HepG2 (cell line): ENCODE data around the gene FAM222B. TPM values are rescaled to one million over a fixed set of nuclear protein-coding genes. Genes with fewer than 3 reads are reported as not detected.

Source experiments
- GABPB1 ChIP-seq: IDR thresholded peaks from 2 replicates; pipeline ENCODE4 v1.6.1; 2016; ENCODE audit warnings: mild to moderate bottlenecking, missing genetic modification reagents, moderate library complexity, missing compliant biosample characterization
- JARID2 ChIP-seq: sonication (generic); formaldehyde crosslinking; IDR thresholded peaks from 2 replicates; pipeline ENCODE4 v1.8.1; 2023; ENCODE audit warnings: missing genetic modification reagents, inconsistent platforms; ENCODE audit not compliant: insufficient replicate concordance
- KDM4B ChIP-seq: sonication (generic); formaldehyde crosslinking; IDR thresholded peaks from 2 replicates; pipeline ENCODE4 v1.4.0; 2020; ENCODE audit warnings: missing genetic modification reagents
- MAZ ChIP-seq, 2 experiments: sonication (generic) in 1 of 2; formaldehyde crosslinking in 1 of 2; IDR thresholded peaks; 2 replicates each; pipeline versions ENCODE4 v1.5.0 to v1.6.1; 2012 to 2020; ENCODE audit warnings: low read depth in 2 of 2, mild to moderate bottlenecking in 2 of 2, borderline replicate concordance in 1 of 2, improper control_type of control experiment in 1 of 2, low read length in 1 of 2, missing genetic modification reagents in 1 of 2, moderate library complexity in 1 of 2
- NCOA2 ChIP-seq: sonication (generic); formaldehyde crosslinking; IDR thresholded peaks from 2 replicates; pipeline ENCODE4 v1.8.0; 2022; ENCODE audit warnings: inconsistent platforms
- PRDM15 ChIP-seq: sonication (generic); formaldehyde crosslinking; IDR thresholded peaks from 2 replicates; pipeline ENCODE4 v1.4.0; 2020; ENCODE audit warnings: missing genetic modification reagents
- SNAPC2 ChIP-seq: sonication (generic); formaldehyde crosslinking; IDR thresholded peaks from 2 replicates; pipeline ENCODE4 v1.8.1; 2022; ENCODE audit warnings: mild to moderate bottlenecking, missing genetic modification reagents
- TAF1 ChIP-seq: sonication (generic); formaldehyde crosslinking; IDR thresholded peaks from 2 replicates; pipeline ENCODE4 v1.4.0; 2020; ENCODE audit warnings: missing genetic modification reagents
- TFDP1 ChIP-seq: IDR thresholded peaks from 2 replicates; pipeline ENCODE4 v1.6.1; 2016; ENCODE audit warnings: missing compliant biosample characterization, missing genetic modification reagents, borderline replicate concordance
- ZMYM4 ChIP-seq: sonication (generic); formaldehyde crosslinking; IDR thresholded peaks from 2 replicates; pipeline ENCODE4 v1.8.1; 2023; ENCODE audit warnings: mild to moderate bottlenecking, missing genetic modification reagents
- ZNF142 ChIP-seq: sonication (generic); formaldehyde crosslinking; IDR thresholded peaks from 2 replicates; pipeline ENCODE4 v1.4.0; 2020; ENCODE audit warnings: missing genetic modification reagents
- ZNF282 ChIP-seq: fragments of 450-650 bp; IDR thresholded peaks from 2 replicates; pipeline ENCODE4 v1.6.1; 2018; ENCODE audit not compliant: partially characterized antibody
- ZNF30 ChIP-seq: sonication (generic); formaldehyde crosslinking; IDR thresholded peaks from 2 replicates; pipeline ENCODE4 v1.5.0; 2020; ENCODE audit warnings: mild to moderate bottlenecking, missing genetic modification reagents
- ZNF567 ChIP-seq: sonication (generic); formaldehyde crosslinking; IDR thresholded peaks from 2 replicates; pipeline ENCODE4 v1.8.1; 2023; ENCODE audit warnings: mild to moderate bottlenecking, missing genetic modification reagents, borderline replicate concordance
- ZNF639 ChIP-seq: conservative IDR thresholded peaks from 2 replicates; pipeline ENCODE4 v1.6.1; 2018; ENCODE audit warnings: missing genetic modification reagents
- ZSCAN21 ChIP-seq: sonication (generic); formaldehyde crosslinking; IDR thresholded peaks from 2 replicates; pipeline ENCODE4 v1.8.0; 2022; ENCODE audit warnings: mild to moderate bottlenecking, missing genetic modification reagents, moderate library complexity, borderline replicate concordance
- polyA plus RNA-seq, 8 experiments: library from polyadenylated mRNA; depleted of rRNA in 3 of 8; stranded (reverse) in 7 of 8; unstranded in 1 of 8; fragments of >200 nt; fragmentation: Illumina TruSeq in 4 of 8; extraction: Trizol in 4 of 8; gene quantifications; 2 replicates each; pipeline versions ENCODE4 v1.2.1 to v1.2.3, GENCODE V29; 2011 to 2016; ENCODE audit warnings: low read depth in 4 of 8, missing spikeins in 1 of 8, mixed read lengths in 1 of 8; ENCODE audit not compliant: insufficient read depth in 1 of 8
- total RNA-seq, 5 experiments: library from RNA; depleted of rRNA; stranded (reverse); fragments of >200 nt; fragmentation: Illumina TruSeq; extraction: Trizol; gene quantifications; 2 replicates each; pipeline ENCODE4 v1.2.3, GENCODE V29; 2016; ENCODE audit warnings: low read depth in 1 of 5

FAM222B gene
- total and polyA plus RNA-seq, 2 of the 13 experiments (the other 11 are each of a cell fraction or from before 2014, with no cell fraction given): 3.5 to 7.3 TPM

- TF ChIP-seq ZNF567 (no peak), JARID2 (no peak), SNAPC2 (CRISPR knock-in tag) (no peak), PRDM15 (no peak), ZNF282 (no peak), TAF1 (CRISPR knock-in tag) (no peak), MAZ (IDR thresholded peaks at IDR 0.05; ENCODE audit: borderline replicate concordance, low read depth, low read length) (peak; percentile 15; the same call in 1 of the 2 replicates), MAZ (CRISPR knock-in tag; IDR thresholded peaks at IDR 0.05; ENCODE audit: low read depth) (peak; percentile 35; the same call in 1 of the 2 replicates), GABPB1 (peak; percentile 66; the same call in 1 of the 2 replicates), ZMYM4 (CRISPR knock-in tag) (no peak), NCOA2 (no peak), TFDP1 (CRISPR knock-in tag) (no peak), ZNF639 (no peak), ZNF30 (no peak), KDM4B (CRISPR knock-in tag) (no peak), ZNF142 (CRISPR knock-in tag) (no peak; the same call in 1 of the 2 replicates), ZSCAN21 (CRISPR knock-in tag) (peak; percentile 42)
Observed at GRCh38 chr17:28743243-28744103, 99.1 kb downstream of the FAM222B start, which contains the start of gene TRAF4 (continued).
